Effector CD4-positive, alpha-beta T cell (primary cell): ENCODE measurements around the gene PLA2G5.

Experiments used
- DNase-seq: peaks from one replicate; pipeline ENCODE4 v3.0.0-alpha.2; 2020

The PLA2G5 gene

GRCh38 chr1:20093303-20093702 is 23.3 kb downstream of the PLA2G5 start:
- no peak for DNase-seq

GRCh38 chr1:20093940-20094391 is 24.0 kb downstream of the PLA2G5 start:
- DNase-seq, result no peak

DNA sequence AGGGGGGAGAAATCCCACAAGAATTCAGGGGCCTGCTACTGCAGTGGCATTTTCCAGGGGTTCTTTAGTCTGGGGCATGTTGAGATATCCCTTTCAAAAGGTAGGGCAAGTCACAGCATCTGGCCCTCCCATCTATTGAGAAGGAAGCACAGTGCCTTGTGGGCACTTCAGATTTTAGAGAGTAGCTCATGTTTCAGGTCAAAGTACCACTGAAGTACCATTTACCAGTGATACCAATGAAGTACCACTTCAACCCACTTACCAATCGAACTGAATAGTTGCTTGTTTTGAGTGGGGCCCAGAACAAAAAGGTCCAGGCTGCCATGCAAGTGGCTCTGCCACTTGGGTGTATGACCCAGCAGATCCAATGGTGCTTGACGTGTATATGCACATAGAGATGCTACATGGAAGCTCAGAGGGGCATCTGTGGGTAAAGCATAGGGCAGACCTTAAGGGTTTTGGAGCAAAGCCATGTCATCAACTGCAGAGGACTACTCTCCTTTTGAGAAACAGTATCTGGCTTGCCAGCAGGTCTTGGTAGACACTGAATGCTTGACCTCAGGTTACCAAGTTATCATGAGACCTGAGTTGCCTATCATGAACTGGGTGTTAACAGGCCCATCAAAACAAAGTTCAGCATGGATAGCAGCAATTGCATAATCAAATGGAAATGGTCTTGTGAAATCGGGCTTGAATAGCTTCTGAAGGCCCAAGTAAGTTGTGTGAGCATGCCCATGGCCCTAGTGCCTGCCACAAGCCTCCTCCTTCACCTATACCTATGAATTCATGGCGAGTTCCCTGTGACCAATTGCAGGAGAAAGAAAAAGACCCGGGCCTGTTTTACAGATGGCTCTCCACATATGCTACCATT is 25.8 kb downstream of the PLA2G5 start:
- no peak for DNase-seq

GRCh38 chr1:20096840-20097447 is 26.9 kb downstream of the PLA2G5 start:
- DNase-seq, result no peak

DNA sequence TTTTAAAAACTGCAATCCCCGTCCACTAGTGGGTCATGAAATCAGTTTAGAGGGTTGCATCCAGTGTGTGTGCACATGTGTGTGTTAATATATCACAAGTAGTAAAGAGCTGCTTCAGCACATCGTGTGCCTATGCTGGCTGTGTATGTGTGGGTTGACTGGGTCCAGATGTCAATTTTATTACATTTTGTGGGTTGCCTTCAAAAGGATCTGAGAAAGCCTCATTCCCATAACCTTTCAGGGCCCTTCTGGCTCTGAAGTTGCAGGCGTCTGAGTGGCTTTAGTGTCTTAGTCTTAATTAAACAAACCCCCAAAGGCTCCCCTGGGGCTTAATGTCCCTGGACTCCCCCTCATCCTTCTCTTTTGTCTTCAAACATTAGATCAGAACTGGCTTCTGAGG is 29.5 kb downstream of the PLA2G5 start:
- DNase-seq, result no peak

GRCh38 chr1:20100632-20101355 is 30.8 kb downstream of the PLA2G5 start:
- DNase-seq, result peak; percentile 5

GRCh38 chr1:20102875-20103274 is 32.9 kb downstream of the PLA2G5 start:
- no peak for DNase-seq

DNA sequence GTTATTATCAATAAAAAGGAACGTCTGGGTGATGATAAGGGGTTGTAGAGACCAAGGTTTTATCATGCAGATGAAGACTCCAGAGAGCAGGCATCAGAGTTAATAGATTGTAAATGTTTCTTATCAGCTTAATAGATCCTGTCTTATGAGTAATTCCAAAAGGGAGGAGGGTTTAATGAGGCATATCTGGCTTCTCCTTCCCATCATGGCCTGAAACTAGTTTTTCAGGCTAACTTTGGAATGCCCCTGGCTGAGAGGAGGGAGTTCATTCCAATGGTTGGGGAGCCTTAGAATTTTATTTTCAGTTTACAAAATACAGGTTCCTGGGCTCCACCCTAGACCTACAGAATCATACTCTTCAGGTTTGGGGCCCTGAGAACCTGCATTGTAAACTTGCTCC is 35.9 kb downstream of the PLA2G5 start:
- DNase-seq, result no peak

DNA sequence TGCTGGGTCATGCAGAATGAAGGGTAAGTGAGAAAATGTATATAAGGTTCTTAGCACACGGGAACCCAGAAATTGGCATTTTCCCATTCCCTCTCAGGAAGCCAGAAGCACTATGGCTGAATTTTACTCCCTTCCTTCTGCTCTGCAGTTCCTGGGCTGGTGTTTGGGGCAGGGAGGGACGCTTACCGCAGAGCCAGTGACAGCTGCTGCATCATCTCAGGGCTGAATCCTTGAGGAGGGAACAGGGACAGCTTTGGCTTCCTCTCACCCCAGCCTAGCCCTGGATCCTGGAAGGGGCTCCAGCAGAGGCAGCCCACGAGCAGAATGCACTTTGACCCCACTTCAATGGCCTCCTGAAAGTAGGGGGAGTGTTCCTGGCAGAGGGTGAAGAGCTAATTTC is 37.4 kb downstream of the PLA2G5 start:
- DNase-seq, result no peak

GRCh38 chr1:20107796-20108195 is 37.8 kb downstream of the PLA2G5 start:
- no peak for DNase-seq

DNA sequence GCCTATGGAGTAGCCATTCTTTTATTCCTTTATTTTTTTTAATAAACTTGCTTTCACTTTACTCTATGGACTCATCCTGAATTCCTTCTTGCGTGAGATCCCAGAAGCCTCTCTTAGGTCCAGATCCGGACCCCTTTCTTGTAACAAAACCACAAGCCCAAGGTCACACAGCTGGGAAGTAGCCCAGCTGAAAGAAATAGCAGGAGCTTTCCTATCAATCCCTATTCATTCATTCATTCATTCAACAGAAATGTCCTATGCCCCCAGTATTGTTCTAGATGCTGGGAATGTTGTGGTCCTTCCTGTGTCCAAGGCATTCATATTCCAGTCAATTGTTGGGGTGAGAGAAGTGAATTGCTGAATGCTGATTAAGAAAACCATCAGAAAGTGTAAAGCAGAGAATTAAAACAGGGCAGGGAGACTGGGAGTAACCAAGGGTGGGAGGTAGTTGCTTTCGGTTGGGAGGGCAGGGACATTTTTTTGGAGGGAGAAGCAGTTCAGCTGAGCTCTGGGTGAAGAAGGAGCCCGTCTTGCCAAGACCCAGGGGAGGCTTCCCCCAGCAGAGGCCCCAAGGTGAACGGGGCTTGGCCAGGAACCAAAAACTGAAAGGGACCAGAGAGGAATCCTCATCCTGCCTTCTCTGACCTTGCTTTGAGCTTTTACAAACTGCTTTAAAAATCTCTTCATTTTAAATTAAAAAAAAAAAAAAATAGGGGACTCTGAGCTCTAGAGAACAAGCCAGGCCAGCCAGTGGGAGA is 38.6 kb downstream of the PLA2G5 start:
- DNase-seq, result no peak

DNA sequence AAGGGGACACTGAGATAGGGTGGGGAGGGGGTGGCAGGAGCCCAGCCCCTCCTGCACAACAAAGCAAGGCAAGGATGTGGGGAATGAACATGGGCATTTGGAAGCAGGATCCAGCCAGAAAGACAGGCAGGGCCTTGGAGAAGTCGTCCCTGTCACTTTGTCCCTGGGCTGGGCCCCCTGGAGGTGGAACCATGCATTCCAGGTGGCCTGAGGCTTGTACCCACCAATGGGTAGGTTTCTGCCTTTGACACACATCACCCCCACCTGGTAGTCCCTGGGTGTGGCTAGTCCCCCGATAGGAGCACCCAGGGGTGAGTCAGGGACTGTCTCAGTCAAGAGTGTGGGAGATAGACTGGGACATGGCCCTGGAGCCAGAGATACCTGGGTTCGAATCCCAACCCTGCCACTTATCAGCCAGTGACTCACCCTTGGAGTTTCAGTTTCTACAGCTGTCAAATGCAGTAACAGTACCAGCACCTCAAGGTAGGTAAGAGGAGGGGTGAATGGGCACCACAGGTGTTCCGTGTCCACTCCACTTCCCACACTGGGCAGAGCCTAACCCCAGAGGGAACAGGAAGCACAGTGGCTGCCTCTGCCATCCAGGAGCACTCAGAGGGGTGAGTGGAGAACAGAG is 39.3 kb downstream of the PLA2G5 start:
- DNase-seq, result no peak

DNA sequence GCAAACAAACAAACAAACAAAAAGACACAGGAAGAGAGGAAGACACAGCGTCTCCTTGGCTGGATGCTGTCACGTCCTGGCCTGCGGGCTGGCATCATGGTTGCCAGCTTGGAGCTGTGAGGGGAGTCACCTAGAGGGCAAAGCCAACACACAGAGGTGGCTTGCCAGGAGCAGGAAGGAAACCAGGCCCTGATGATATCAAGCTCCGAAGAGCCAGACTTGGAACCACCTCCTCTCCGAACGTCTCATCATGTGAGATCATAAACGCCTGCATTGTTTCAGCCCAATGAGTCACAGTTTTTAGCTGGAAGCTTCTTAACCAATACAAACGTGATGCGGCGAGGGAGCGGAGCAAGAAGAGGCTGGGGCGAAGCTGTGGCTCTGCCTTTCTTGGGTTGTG is 40.7 kb downstream of the PLA2G5 start:
- no peak for DNase-seq

GRCh38 chr1:20111452-20111851 is 41.5 kb downstream of the PLA2G5 start:
- no peak for DNase-seq

- DNase-seq, result no peak
These were observed 42.4 kb downstream of the PLA2G5 start for GRCh38 chr1:20112279-20113000.

DNA sequence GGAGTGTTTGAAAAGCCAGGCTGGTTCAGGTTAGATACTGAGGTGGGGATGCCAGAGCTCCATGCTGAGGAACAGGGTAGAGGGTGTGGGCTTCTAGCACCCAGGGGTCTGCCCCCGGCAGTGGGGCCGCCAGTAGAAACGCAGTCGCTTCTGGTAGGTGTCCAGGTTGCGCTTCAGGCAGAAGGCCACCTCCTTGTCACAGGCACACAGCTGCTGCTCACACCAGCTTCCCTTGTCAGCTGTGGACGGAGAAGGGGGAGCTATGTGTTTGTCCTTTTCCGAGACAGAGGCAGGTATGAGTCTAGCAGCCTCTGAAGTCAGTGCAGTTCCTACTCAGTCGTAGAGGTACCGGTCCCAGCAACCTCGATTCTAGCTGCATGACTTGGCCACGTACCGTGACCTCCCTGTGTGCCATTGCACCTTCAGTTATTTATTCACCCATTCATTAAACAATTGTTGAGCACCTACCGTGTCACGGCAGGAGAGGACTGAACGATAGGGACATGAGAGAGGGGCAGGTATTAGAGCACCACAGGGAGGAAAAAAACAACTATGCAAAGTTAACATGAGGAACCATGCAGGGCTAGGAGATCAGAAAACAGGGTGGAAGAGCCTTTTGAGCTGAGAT is 44.1 kb downstream of the PLA2G5 start:
- no peak for DNase-seq

DNA sequence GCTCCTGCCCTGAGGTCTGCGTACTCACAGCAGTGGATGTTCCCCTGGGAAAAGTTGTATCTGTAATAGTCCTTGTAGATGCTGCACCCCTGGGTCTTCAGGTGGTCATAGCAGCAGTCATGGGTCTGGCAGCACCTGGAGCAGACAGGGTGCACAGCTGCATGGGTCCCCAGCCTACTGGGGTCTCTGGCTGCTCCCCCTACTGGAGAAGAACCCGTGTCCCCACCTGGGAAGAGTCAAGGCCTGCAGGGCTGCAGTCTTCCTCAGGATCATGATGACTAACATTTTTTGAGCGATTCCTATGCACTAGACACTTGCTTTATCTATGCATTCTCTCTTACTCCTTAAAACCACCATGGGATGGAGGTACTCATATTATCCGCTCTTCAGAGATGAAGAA is 45.5 kb downstream of the PLA2G5 start:
- DNase-seq, result no peak

DNA sequence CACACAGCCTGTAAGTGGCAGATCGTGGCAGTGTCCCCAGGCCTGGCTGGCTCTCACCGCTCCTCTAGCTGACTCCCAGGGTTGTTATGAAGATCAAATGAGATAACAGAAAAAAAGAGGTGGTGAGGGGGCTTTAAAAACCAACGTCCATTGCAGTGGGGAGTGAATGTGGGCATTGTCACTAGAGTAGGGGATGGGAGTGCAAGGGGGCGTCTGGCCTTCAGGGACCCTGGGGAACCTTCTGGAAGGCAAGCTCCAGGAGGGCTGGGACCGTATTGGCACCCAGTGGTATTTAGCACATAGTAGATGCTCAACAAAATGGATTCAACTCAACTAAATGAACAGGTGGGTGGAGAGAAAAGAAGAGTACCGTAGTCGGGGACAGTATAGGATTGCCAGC is 45.9 kb downstream of the PLA2G5 start:
- no peak for DNase-seq

DNA sequence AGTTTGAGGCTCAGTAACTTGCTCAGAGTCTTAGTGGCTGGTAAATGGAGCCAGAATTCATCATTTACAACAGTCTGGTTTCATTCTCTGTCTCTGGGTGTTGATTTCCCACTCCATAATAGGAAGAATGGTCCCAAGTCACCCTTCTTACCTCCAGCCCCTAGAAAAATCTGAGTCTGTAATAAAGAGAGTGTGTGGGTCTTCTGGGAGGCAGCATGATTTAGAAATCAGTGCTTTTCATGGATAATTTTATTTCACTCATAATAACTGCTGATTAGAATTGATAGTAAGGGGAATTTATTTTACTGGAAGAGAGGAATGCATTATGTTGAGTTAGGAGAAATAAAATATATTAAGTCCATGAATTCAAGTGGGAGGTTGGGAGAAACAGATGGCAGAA is 47.2 kb downstream of the PLA2G5 start:
- DNase-seq, result no peak

DNA sequence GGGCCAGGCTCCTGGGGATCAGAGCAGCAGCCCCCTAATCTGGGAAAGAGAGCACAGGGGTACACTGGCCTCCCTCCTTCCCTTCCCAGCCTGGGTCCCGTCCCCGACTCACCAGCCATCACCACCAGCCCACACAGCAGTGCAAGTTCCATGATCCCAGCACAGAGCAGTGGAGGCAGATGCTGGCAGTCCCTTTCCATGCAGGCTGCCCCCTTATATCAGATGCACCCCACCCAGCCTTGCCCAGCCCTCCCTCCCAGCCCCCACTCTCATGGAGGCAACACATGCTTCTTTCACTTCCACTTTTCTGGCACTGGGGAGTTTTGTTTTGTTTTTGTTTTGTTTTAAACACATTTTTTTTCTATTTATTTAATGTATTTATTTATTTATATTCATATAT is 49.4 kb downstream of the PLA2G5 start, which contains the start of gene PLA2G2D:
PLA2G2D (minus strand) TSS at position 190 of the 400 bp plus-strand sequence; CDS start at position 152, 38 bp downstream.
- no peak for DNase-seq

DNA sequence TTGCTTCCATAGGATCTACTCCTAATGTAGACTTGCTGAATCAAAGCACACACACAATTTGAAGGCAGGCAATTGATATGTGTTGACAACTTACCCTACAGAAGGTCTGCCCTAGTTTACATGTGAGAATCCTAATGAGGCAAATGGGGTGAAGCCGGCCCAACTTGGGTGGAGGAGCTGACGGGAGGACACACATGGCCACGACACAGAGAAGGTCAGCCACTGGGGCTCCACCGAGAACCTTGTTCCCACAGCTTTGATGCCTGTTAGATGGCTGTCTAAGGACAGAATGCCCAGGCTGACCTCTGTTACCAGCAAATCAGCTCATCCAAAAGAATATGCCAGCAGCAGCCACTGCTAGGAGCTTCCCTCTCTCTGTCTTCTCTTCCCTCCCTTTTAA is 50.8 kb downstream of the PLA2G5 start:
- no peak for DNase-seq
